K562 (cell line): Measurements from ENCODE around the gene NAIF1. TPM values are rescaled to one million over a fixed set of nuclear protein-coding genes. Genes with fewer than 3 reads are reported as not detected.
A peak's percentile ranks its signal among the peaks of the same experiment; 100 is the strongest.

Experiments
- ATAC-seq: fragments of 200-7000 bp; cut with Tn5 transposase; 3 replicates; pipeline ENCODE4 v1.9.1; 2020; ENCODE audit warnings: moderate library complexity
- BruUV-seq: library from RNA; stranded (reverse); fragments of 400-500 nt; replicated peaks from 2 replicates; lab custom pipeline; 2021; lab: Mats Ljungman, UMichigan
- CTCF ChIA-PET: fragments of 300-600 bp; formaldehyde crosslinking; extraction: SDS; loops from one replicate; lab custom pipeline; 2021; ENCODE audit warnings: low intra/inter-chr PET ratio; lab: Yijun Ruan, JAX
- POLR2A ChIA-PET: fragments of 300-600, 350-650 bp; sonication (Branson Sonifier 250); formaldehyde crosslinking; extraction: SDS; loops from one replicate; lab custom pipeline; 2021; ENCODE audit warnings: antibody characterized with exemption, inconsistent platforms; lab: Yijun Ruan, JAX
- DNase-seq, 4 experiments: peaks; one replicate each; pipeline versions ENCODE4 v3.0.0 to v3.0.0-alpha.2; 2011 to 2018; ENCODE audit warnings: low spot score in 3 of 4, mixed read lengths in 3 of 4; ENCODE audit errors: extremely low read depth in 1 of 4
- FAIRE-seq: peaks from 2 replicates; lab custom pipeline; 2011; peaks lifted over from hg19 to GRCh38; lab: Jason Lieb, UNC
- H2AFZ ChIP-seq: 2 replicates; pipeline ENCODE4 v1.6.0; 2011; ENCODE audit warnings: low read depth, low read length, control low read depth, inconsistent platforms
- H3K27ac ChIP-seq: fragments of 200-600 bp; 3 replicates; pipeline ENCODE4 v1.8.0; 2011; ENCODE audit warnings: low read depth, mild to moderate bottlenecking, control low read depth, inconsistent platforms, low read length, moderate library complexity, mixed read lengths; ENCODE audit errors: extremely low read depth
- H3K27me3 ChIP-seq, 2 experiments: fragments of 300-600 bp in 1 of 2; 2 replicates in 1 of 2; 3 replicates in 1 of 2; pipeline versions ENCODE4 v1.6.0 to v1.8.0; 2011; ENCODE audit warnings: inconsistent platforms in 2 of 2, low read length in 2 of 2, mild to moderate bottlenecking in 1 of 2, mixed read lengths in 1 of 2, moderate library complexity in 1 of 2; ENCODE audit not compliant: control insufficient read depth in 2 of 2, insufficient read depth in 2 of 2
- H3K36me3 ChIP-seq: fragments of 300-600 bp; 3 replicates; pipeline ENCODE4 v1.8.0; 2011; ENCODE audit warnings: mild to moderate bottlenecking, low read length, inconsistent platforms; ENCODE audit not compliant: control insufficient read depth, insufficient read depth
- H3K4me1 ChIP-seq, 2 experiments: fragments of 200-600 bp in 1 of 2; replicated peaks in 1 of 2; 2 replicates in 1 of 2; 3 replicates in 1 of 2; pipeline versions ENCODE4 v1.5.1 to v1.8.0; 2011; ENCODE audit warnings: inconsistent platforms in 2 of 2, low read length in 2 of 2, mild to moderate bottlenecking in 1 of 2, mixed read lengths in 1 of 2, moderate library complexity in 1 of 2; ENCODE audit not compliant: control insufficient read depth in 2 of 2, insufficient read depth in 2 of 2
- H3K4me2 ChIP-seq: 2 replicates; pipeline ENCODE4 v1.6.1; 2011; ENCODE audit warnings: low read length, control low read depth, inconsistent platforms, mixed read lengths; ENCODE audit not compliant: insufficient read depth
- H3K4me3 ChIP-seq: fragments of 200-600 bp; sonication (generic), shearing (Covaris generic); 2 replicates; pipeline ENCODE4 v1.5.1; 2016; ENCODE audit warnings: control low read depth, inconsistent platforms
- H3K79me2 ChIP-seq: fragments of 200-600 bp; 3 replicates; pipeline ENCODE4 v1.8.0; 2011; ENCODE audit warnings: low read length, inconsistent platforms; ENCODE audit not compliant: control insufficient read depth, insufficient read depth
- H3K9ac ChIP-seq, 2 experiments: 2 replicates each; pipeline versions ENCODE4 v1.6.0 to v1.6.1; 2011; ENCODE audit warnings: low read depth in 2 of 2, low read length in 2 of 2, control low read depth in 1 of 2, inconsistent platforms in 1 of 2, mild to moderate bottlenecking in 1 of 2, mixed read lengths in 1 of 2; ENCODE audit not compliant: insufficient read depth in 1 of 2
- H3K9me1 ChIP-seq: one replicate; pipeline ENCODE4 v1.6.0; 2011; ENCODE audit warnings: inconsistent platforms, mild to moderate bottlenecking, low read length, moderate library complexity; ENCODE audit not compliant: control insufficient read depth, insufficient read depth
- H3K9me3 ChIP-seq: replicated peaks from 2 replicates; pipeline ENCODE4 v1.5.1; 2011; ENCODE audit warnings: low read depth, low read length, inconsistent platforms; ENCODE audit not compliant: control insufficient read depth, insufficient read depth
- H4K20me1 ChIP-seq: replicated peaks from 2 replicates; pipeline ENCODE4 v1.6.1; 2011; ENCODE audit warnings: low read length, inconsistent platforms, mixed read lengths; ENCODE audit not compliant: control insufficient read depth, insufficient read depth
- ETV5 ChIP-seq: sonication (generic); formaldehyde crosslinking; IDR thresholded peaks from 2 replicates; pipeline ENCODE4 v1.4.0; 2020; ENCODE audit warnings: low read depth, mild to moderate bottlenecking, missing genetic modification reagents
- RBM25 ChIP-seq: fragments of 200-400 bp; formaldehyde crosslinking; IDR thresholded peaks from 2 replicates; pipeline ENCODE4 v1.6.1; 2018; ENCODE audit warnings: low read length, low read depth, moderate library complexity; ENCODE audit not compliant: severe bottlenecking
- ZFP30 ChIP-seq: fragments of 250-450 bp; sonication (Bioruptor Pico); IDR thresholded peaks from 2 replicates; pipeline ENCODE4 v1.8.0; 2022; ENCODE audit warnings: moderate library complexity, mild to moderate bottlenecking, inconsistent platforms, borderline replicate concordance
- ZNF384 ChIP-seq: IDR thresholded peaks from 2 replicates; pipeline ENCODE4 v1.6.1; 2012; ENCODE audit warnings: low read depth, low read length, improper control_type of control experiment
- WGBS: fragments of 100-300 bp; shearing (Covaris generic); methylation state at CpG from one replicate; pipeline ENCODE4 v1.1.6; 2016; ENCODE audit warnings: low coverage, mixed read lengths; ENCODE audit not compliant: insufficient coverage; ENCODE audit errors: missing lambda C conversion rate; 5-methylcytosine and 5-hydroxymethylcytosine counted together
- in situ Hi-C: fragments of 300-500 bp; cut with MboI; formaldehyde crosslinking; loops from 4 replicates; pipeline ENCODE4 v1.15.0; 2018; ENCODE audit warnings: inconsistent platforms, mixed read lengths
- intact Hi-C: fragments of 100-400 bp; cut with micrococcal nuclease; formaldehyde crosslinking; loops from 2 replicates; pipeline ENCODE4 v1.14.2; 2022
- polyA plus RNA-seq, 8 experiments: library from polyadenylated mRNA; depleted of rRNA in 4 of 8; stranded (reverse) in 5 of 8; unstranded in 3 of 8; fragments of >200 nt; fragmentation: Nextera tagmentation in 2 of 8; fragmentation: Illumina TruSeq in 1 of 8; extraction: Ambion mirVana in 2 of 8; extraction: Trizol in 1 of 8; gene quantifications; 2 replicates each; pipeline versions ENCODE4 v1.2.1 to v1.2.3, GENCODE V29; 2011 to 2014; ENCODE audit warnings: inconsistent platforms in 1 of 8, missing spikeins in 1 of 8
- total RNA-seq, 7 experiments: library from RNA; depleted of rRNA in 6 of 7; stranded (reverse); fragments of >200 nt in 6 of 7; fragmentation: Illumina TruSeq in 2 of 7; extraction: Trizol in 2 of 7; gene quantifications; 2 replicates each; pipeline versions ENCODE4 v1.2.1 to v1.2.3, GENCODE V29; 2011 to 2021; ENCODE audit warnings: low replicate concordance in 1 of 7

NAIF1 gene
- total and polyA plus RNA-seq, 9 of the 15 experiments (the other 6 are each of a cell fraction or from before 2014, with no cell fraction given): 4.8 to 26.6 (median 17.2) TPM

DNA sequence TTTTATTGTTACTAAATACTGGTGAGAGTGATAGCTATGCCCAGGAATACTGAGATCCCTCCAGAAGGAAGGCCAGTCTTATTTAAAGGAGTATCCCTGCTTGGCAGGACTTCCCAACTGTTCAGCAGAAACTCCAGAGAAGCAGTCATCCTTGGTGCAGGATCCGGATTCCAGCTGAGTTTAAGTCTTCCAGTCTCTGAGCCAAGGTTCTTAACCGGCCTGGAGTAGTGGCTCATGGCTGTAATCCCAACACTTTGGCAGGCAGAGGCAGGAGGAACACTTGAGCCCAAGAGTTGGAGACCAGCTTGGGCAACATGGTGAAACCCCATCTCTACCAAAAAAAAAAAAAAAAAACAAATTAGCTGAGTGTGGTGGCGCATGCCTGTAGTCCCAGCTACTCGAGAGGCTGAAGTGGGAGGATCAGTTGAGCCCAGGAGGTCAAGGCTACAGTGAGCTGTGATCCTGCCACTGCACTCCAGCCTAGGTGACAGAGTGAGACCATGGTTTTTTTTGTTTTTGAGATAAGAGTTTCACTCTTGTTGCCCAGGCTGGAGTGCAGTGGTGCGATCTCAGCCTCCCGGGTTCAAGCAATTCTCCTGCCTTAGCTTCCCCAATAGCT is 7.6 kb downstream of the NAIF1 start:
- ChIA-PET CTCF (no interaction called here), POLR2A (interaction anchor here (0.7 to 3.0 kb wide), 5 partner anchors 7 to 600 kb away, joined by 3 to 11 read pairs (median 3); partner anchors contain the start of gene NAIF1)
- FAIRE-seq (no peak), ATAC-seq (no peak), DNase-seq (no peak)
- Histone ChIP-seq H3K9me3 (no peaks in the 10 kb centered on the region), H2AFZ (peak overlapping the region; percentile 59), H3K4me1 (peaks cover 9 to 20% of the 10 kb centered on the region in 2 experiments; a peak in 4 of 5 replicates), H3K79me2 (peaks cover 11% of the 10 kb centered on the region), H3K9me1 (no peaks in the 10 kb centered on the region), H3K4me3 (no peak overlapping the region), H3K9ac (no peak overlapping the region), H3K36me3 (peaks cover 29% of the 10 kb centered on the region; the same call in 2 of the 3 replicates), H3K27ac (peak overlapping the region; percentile 31; the same call in 1 of the 3 replicates), H4K20me1 (no peaks in the 10 kb centered on the region), H3K4me2 (no peak overlapping the region), H3K27me3 (no peaks in the 10 kb centered on the region)
- WGBS: 87% methylated on average over 6 of the region's 6 CpGs
- in situ Hi-C loops: no loop called here
- BruUV-seq: no TSS peak
- intact Hi-C loops: no loop called here
- TF ChIP-seq ZFP30 (CRISPR knock-in tag) (no peak), RBM25 (peak; percentile 19)

GRCh38 chr9:128057724-128058409 is 9.3 kb downstream of the NAIF1 start:
- no peak for DNase-seq
- 41% methylated on average over 7 of the region's 8 CpGs for WGBS
- CTCF ChIA-PET: no interaction called here

More at GRCh38 chr9:128057724-128058409, 9.3 kb downstream of the NAIF1 start:
- FAIRE-seq (peak; percentile 56), ATAC-seq (no peak)
- in situ Hi-C loops: no loop called here
- H3K9me1 ChIP-seq: no peaks in the 10 kb centered on the region
- peaks cover 16% of the 10 kb centered on the region; the same call in 2 of the 3 replicates for H3K36me3 ChIP-seq
- H3K9ac ChIP-seq: peak overlapping the region in 1 of 2 experiments; percentile 63; a peak in 1 of 4 replicates
- H2AFZ ChIP-seq: peak overlapping the region; percentile 91
- H3K4me1 ChIP-seq: peaks cover 7 to 8% of the 10 kb centered on the region in 2 experiments; a peak in 3 of 5 replicates
- H3K27ac ChIP-seq: no peak overlapping the region
- no peak for TF ChIP-seq ETV5
- 0 out of 2 replicates have a peak, but pooled peaks have one; percentile 19 for TF ChIP-seq ZNF384
- TF ChIP-seq, all 486 proteins: peak for 1
- H3K4me2 ChIP-seq: no peak overlapping the region
- no peak overlapping the region for H3K4me3 ChIP-seq
- no peaks in the 10 kb centered on the region for H3K27me3 ChIP-seq
- no TSS peak for BruUV-seq
- no peaks in the 10 kb centered on the region for H3K79me2 ChIP-seq
- POLR2A ChIA-PET: interaction anchor here (0.6 to 3.0 kb wide), 6 partner anchors 8 to 201 kb away, joined by 3 to 11 read pairs (median 4); partner anchors contain the start of gene NAIF1
- intact Hi-C loops: no loop called here
- no peaks in the 10 kb centered on the region for H4K20me1 ChIP-seq
- no peaks in the 10 kb centered on the region for H3K9me3 ChIP-seq
